ENCODE results near the gene ZNF638. TPM values are rescaled to one million over a fixed set of nuclear protein-coding genes. Genes with fewer than 3 reads are reported as not detected.
"Not testable (repeated sequence)": the region's sequence is repeated elsewhere in the genome, so short reads cannot be mapped to it uniquely, and the experiment has no call there.

Gene ZNF638
- total RNA-seq, 3 donors from 2014 or later: 87.4 to 118 (median 95.0) TPM

DNA sequence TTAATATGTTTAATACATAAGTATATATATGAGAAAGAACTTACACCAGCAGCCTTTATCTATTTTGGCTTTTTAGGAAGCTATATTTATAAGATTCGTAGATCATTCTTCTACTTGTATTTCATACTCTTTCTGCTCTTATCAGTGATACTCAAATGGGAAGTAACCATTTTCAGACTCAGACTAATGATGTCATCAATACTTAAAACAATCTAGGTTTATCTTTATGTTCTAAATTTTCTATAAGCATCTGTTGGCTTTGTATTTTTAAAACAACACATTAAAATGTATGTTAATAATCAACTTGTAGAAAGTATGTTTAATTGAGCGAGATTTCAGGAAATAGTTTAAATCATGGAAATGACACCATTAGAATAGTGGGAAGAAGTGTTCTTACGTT lies 70.8 kb downstream of the ZNF638 start:
- no peak for DNase-seq
- intact Hi-C loops (cut with DNase I, micrococcal nuclease): no loop called here
- TF ChIP-seq, protein P1, sequence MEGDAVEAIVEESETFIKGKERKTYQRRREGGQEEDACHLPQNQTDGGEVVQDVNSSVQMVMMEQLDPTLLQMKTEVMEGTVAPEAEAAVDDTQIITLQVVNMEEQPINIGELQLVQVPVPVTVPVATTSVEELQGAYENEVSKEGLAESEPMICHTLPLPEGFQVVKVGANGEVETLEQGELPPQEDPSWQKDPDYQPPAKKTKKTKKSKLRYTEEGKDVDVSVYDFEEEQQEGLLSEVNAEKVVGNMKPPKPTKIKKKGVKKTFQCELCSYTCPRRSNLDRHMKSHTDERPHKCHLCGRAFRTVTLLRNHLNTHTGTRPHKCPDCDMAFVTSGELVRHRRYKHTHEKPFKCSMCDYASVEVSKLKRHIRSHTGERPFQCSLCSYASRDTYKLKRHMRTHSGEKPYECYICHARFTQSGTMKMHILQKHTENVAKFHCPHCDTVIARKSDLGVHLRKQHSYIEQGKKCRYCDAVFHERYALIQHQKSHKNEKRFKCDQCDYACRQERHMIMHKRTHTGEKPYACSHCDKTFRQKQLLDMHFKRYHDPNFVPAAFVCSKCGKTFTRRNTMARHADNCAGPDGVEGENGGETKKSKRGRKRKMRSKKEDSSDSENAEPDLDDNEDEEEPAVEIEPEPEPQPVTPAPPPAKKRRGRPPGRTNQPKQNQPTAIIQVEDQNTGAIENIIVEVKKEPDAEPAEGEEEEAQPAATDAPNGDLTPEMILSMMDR (IDR thresholded peaks at IDR 0.05): no peak

DNA sequence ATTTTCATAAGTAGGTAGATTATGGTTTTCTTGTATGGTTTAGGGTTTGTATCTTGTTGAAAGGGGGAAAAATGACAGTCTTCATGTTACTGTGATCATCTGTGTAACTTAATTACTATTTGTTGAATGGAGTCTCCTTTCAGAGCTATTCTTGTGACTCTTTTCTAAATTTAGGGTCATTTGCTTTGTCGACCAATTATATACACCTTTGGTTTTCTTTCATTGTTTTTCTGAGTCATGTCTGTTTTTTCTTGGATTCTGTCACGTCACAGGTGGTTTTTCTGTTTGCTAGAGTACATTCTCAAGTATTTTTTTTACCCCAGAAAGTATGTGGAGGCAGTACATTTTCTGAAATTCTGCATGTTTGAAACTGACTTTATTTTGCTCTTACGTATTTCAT lies 78.0 kb downstream of the ZNF638 start:
- intact Hi-C loops (cut with DNase I, micrococcal nuclease): no loop called here
- Histone ChIP-seq H3K9me3 (no peaks in the 10 kb centered on the region), H3K36me3 (ENCODE audit: low read depth) (peaks cover 5% of the 10 kb centered on the region), H3K4me3 (no peak overlapping the region), H3K4me1 (ENCODE audit: low read depth) (no peaks in the 10 kb centered on the region)
- ATAC-seq (no peak), DNase-seq (no peak)
- TF ChIP-seq, protein P1 (IDR thresholded peaks at IDR 0.05): no peak

More for the DNA sequence above, 70.8 kb downstream of the ZNF638 start:
- Histone ChIP-seq H3K4me1 (ENCODE audit: low read depth) (no peaks in the 10 kb centered on the region), H3K4me3 (no peak overlapping the region), H3K9me3 (no peaks in the 10 kb centered on the region), H3K36me3 (ENCODE audit: low read depth) (peaks cover 7% of the 10 kb centered on the region)
- no peak for ATAC-seq

DNA sequence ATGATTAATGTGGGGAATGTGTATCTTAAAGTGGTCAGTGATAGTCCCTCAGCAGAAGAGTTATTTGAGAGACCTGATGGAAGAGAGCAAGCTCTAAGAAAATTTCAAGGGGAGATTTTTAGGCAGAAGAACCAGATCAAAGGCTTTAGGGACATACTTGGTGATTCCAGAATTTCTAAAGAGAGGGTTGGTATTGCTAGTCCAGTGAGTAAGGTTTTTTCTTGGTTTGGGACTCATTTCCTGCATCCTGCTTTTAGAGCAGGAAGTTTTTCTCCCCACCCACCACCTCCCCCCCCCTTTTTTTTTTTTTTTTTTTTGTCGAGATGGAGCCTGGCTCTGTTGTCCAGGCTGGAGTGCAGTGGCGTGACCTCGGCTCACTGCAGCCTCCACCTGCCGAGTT lies 79.1 kb downstream of the ZNF638 start:
- intact Hi-C loops (cut with DNase I, micrococcal nuclease): no loop called here
- no peaks in the 10 kb centered on the region for H3K9me3 ChIP-seq
- DNase-seq (no peak), ATAC-seq (no peak)
- H3K4me1 ChIP-seq (ENCODE audit: low read depth): no peaks in the 10 kb centered on the region
- no peaks in the 10 kb centered on the region for H3K36me3 ChIP-seq (ENCODE audit: low read depth)
- no peak overlapping the region for H3K4me3 ChIP-seq
- TF ChIP-seq, protein P1 (IDR thresholded peaks at IDR 0.05): no peak

DNA sequence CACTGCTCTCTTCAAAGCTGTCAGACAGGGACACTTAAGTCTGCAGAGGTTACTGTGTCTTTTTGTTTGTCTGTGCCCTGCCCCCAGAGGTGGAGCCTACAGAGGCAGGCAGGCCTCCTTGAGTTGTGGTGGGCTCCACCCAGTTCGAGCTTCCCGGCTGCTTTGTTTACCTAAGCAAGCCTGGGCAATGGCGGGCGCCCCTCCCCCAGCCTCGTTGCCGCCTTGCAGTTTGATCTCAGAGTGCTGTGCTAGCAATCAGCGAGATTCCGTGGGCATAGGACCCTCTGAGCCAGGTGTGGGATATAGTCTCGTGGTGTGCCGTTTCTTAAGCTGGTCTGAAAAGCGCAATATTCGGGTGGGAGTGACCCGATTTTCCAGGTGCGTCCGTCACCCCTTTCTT lies 85.3 kb downstream of the ZNF638 start:
- H3K4me3 ChIP-seq; H3K4me1 ChIP-seq (ENCODE audit: low read depth); ATAC-seq; H3K9me3 ChIP-seq; intact Hi-C loops (cut with DNase I, micrococcal nuclease); H3K36me3 ChIP-seq (ENCODE audit: low read depth): not testable (repeated sequence)
- DNase-seq: peak; percentile 15 to 49 (median 42)

DNA sequence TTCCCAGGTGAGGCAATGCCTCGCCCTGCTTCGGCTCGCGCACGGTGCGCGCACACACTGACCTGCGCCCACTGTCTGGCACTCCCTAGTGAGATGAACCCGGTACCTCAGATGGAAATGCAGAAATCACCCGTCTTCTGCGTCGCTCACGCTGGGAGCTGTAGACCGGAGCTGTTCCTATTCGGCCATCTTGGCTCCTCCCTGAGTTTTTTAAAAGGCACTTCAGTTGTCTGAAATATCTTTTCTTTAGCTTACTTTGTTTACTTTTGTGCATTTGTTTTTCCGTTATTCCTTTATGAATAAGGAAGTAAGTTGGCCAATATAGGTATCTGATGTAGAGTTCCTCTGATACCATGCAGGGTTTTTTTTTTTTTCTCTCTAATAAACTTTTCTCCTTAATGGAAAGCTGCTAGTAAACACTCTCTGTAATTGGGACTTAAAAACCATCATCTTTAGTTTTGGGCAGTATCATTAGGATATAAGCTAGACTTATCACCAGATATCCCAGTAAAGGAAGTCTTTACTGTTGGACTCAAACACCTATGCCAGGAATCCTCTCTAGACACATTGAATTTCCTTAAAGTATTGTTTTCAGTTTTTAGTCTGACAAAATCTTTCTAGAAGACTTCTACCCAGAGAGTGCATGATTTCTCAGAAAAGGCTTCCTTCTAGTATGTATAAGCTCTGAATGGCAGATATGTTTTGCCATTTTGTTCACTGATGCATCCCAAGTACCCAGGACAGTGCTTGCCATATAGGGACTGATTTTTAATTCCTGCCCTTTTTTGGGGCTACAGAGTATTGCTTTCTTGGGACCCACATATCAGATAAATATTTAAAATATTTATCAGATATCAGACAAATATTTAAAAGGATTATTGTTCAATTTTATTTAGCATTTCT lies 86.0 kb downstream of the ZNF638 start:
- ATAC-seq: peak; percentile 51
- Histone ChIP-seq H3K9me3 (no peaks in the 10 kb centered on the region), H3K4me1 (ENCODE audit: low read depth) (peaks cover 4% of the 10 kb centered on the region), H3K4me3 (no peak overlapping the region), H3K36me3 (ENCODE audit: low read depth) (peaks cover 3% of the 10 kb centered on the region)
- TF ChIP-seq, protein P1 (IDR thresholded peaks at IDR 0.05): no peak
- intact Hi-C loops (cut with DNase I, micrococcal nuclease): no loop called here
- no peak for DNase-seq

DNA sequence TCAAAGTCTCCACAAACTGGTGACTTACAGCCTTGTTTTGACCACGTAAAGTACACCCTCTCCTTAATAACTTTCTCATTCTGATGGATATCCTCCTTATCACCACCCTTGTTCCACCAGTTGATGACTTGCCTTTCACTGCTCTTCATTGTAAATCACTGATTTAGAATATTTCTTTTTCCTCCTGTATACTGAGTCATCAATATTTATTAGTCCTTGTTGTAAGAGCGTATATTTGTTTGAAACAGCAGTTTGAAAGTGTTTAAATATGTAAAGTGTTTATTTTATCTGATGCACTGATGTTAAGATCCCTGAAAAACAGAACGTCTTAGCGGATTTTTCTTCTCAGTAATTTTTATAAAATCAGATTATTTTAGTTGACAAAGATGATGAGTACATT lies 87.6 kb downstream of the ZNF638 start:
- Histone ChIP-seq H3K36me3 (ENCODE audit: low read depth) (peaks cover 3% of the 10 kb centered on the region), H3K9me3 (no peaks in the 10 kb centered on the region), H3K4me1 (ENCODE audit: low read depth) (peaks cover 4% of the 10 kb centered on the region), H3K4me3 (no peak overlapping the region)
- TF ChIP-seq, protein P1 (IDR thresholded peaks at IDR 0.05): no peak
- DNase-seq: no peak
- ATAC-seq: no peak
- intact Hi-C loops (cut with DNase I, micrococcal nuclease): no loop called here
